Posterior cingulate gyrus (tissue), 11 donors: ENCODE data around the gene TMEM250.

ENCODE experiments used
- DNase-seq, 10 donors: peaks; one replicate each; pipeline versions ENCODE4 v3.0.0 to v3.0.0-alpha.2; 2020 to 2021; ENCODE audit warnings: mixed read lengths in 3 of 10
- intact Hi-C: fragments of 100-400 bp; cut with DNase I; formaldehyde crosslinking; loops from one replicate; pipeline ENCODE4 v1.15.1; 2023

TMEM250 gene

DNA sequence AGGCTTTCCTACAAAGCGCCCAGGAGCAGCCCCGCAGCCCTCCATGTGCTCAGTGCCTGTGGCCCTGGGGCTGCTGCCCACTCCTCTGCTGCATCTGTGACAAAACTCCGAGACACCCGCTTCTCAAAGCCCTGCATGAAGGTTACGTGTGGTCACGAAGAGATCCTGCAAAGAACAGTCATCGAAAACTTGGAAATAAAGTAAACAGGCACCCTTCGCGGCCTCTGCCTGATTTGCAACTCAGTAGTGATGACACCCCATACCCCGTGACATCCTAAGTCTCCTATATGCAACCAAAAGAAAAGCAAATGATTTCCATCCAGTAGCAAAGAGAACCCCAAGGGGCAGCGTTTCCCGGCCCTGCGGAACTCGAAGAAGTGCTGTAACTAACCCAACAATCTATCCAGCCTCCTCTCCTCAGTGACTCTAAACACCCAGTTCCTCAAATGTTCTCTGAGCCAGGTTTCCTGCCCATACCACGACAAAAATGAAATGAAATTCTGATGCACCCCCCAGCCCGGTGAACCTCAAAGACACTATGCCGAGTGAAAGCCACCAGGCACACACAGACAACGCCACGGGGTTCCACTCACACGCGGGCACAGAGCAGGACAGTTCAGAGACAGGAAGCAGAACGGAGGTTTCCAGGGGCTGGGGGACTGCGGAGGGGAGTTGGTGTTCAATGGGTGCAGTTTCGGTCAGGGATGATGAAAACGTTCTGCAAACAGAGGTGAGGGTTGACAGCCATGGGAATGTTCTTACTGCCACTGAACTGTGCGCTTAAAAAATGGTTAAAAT, 42.6 kb downstream of the TMEM250 start:
- DNase-seq, result peak in 3 of 10 donors; percentile 18 to 66 (median 58)
- intact Hi-C loops, result no loop called here

DNA sequence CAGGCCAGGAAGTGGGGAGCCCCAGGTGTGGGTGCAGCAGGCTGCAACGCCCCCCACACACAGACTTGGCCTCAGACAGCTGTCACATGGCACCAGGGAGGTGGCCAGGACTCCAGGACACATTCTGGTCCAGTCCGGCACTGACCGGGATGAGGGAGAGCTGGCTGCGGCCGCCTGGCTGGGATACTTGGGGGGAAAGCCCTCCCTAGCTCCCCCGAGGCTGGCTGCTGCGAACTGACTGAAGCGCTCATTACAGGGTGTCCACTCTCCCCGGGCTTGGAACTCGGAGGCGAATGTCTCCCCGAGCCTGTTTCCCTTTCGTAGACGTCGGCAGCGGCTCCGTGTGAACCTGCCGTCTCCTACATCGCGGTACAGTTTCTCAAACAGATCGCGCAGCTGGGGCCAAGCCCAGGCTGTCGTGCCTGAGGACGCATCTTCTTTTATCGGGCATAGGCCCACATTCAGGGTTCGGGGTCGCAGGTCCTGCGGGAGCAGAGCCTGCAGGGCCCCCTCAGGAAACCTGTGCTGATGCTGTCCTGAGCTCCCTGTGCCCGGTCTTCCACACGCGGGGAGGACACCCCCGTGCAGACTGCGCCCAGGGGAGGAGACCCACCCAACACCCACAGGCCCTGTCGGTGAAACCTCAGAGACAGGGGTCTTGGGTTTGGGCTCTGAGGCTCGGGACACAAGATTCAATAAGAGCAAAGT, 43.4 kb downstream of the TMEM250 start:
- DNase-seq, result peak in 3 of 10 donors; percentile 59 to 81 (median 80)
- intact Hi-C loops, result no loop called here

DNA sequence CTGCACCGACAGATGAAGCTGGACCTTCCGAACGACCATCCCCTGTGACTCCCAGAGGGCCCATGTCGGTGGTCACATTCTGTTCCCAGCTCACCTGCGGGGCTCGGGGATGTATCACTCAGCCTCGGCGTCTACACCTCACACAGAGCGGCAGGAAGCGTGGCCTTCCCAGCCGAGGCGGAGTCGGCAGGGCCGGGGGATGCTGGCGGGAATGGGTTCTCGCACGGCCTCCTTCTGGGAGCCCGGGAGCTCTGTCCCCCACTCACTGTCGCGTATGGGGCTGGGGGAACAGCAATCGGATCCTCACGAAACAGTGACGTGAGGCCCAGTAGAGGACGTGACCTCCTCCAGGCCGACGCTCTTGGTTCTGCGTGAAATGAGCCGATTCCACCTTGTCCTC, 44.0 kb downstream of the TMEM250 start:
- peak in 3 of 10 donors; percentile 56 to 67 (median 59) for DNase-seq

More for the DNA sequence above, 44.0 kb downstream of the TMEM250 start:
- intact Hi-C loops, result no loop called here
